Heart left ventricle (tissue), 13 donors: ENCODE data around the gene DHX16.
A peak's percentile ranks its signal among the peaks of the same experiment; 100 is the strongest.

Experiments used
- CTCF ChIP-seq, 12 donors: fragments of 200-600 bp; sonication (generic) in 4 of 12; IDR thresholded peaks; one replicate each; pipeline versions ENCODE4 v1.5.0 to v1.8.0; 2018 to 2022; ENCODE audit warnings: antibody characterized with exemption in 12 of 12, mild to moderate bottlenecking in 5 of 12
- POLR2A ChIP-seq, 2 donors: fragments of 450-650 bp; IDR thresholded peaks; one replicate each; pipeline ENCODE4 v1.6.1; 2017; ENCODE audit warnings: antibody characterized with exemption in 2 of 2, mild to moderate bottlenecking in 2 of 2, moderate library complexity in 2 of 2
- donor health status: ischemic (EF 13 %, LVEDD 7.1; RV severe dilation, severe dysfunction).
- donor health status: DM: no; HTN: yes; CAD: no.
- donor health status: DM: no; HTN: no; CAD: no.
- donor health status: ischemic (EF 25% LVEDD 6.9; RV normal size, moderate dysfunction).
- donor health status: ischemic (EF 25% LVEDD 5.7; RV mildly dilated, moderate dysfunction).
- donor health status: ischemic (EF 35%, LVEDD 5.7; RV mildly dilated, moderate dysfunction).
- donor health status: nonischemic (EF 11% LVEDD 7.7; RV severe dilation, severe dysfunction).
- donor health status: DM: yes; HTN: yes; CAD: no.
- donor health status: PGD.
- donor health status: ischemic (EF 29% LVEDD 5.4; RV normal size, mild dysfunction).
- donor health status: nonischemic (EF 23%, LVEDD 6.1; RV moderate dilation, normal function).

- TF ChIP-seq CTCF (IDR thresholded peaks at IDR 0.05) (peak in 5 of 12 donors; percentile 13 to 50 (median 30)), POLR2A (IDR thresholded peaks at IDR 0.05) (no peak)
Observed at GRCh38 chr6:30612213-30612612, 60.6 kb downstream of the DHX16 start.
